B cell (primary cell): Measurements from ENCODE around the gene RBM38. TPM values are rescaled to one million over a fixed set of nuclear protein-coding genes. Genes with fewer than 3 reads are reported as not detected.

Experiments
- ATAC-seq: fragments of 200-7000 bp; cut with Tn5 transposase; one replicate; pipeline ENCODE4 v1.10.0; 2021; ENCODE audit warnings: low read depth, mild to moderate bottlenecking, moderate number of reproducible peaks, moderate library complexity
- CTCF ChIA-PET: fragments of 350-600 bp; sonication (Branson Sonifier 250); formaldehyde crosslinking; loops from one replicate; lab custom pipeline; 2021; ENCODE audit warnings: antibody characterized with exemption, inconsistent platforms; lab: Charles Lee
- POLR2A ChIA-PET: fragments of 350-600 bp; sonication (Branson Sonifier 250); formaldehyde crosslinking; loops from one replicate; lab custom pipeline; 2021; ENCODE audit warnings: antibody characterized with exemption; lab: Charles Lee
- DNase-seq: peaks from one replicate; pipeline ENCODE4 v3.0.0; 2013
- H2AFZ ChIP-seq: 2 replicates; pipeline ENCODE4 v1.6.1; 2012; ENCODE audit warnings: mild to moderate bottlenecking, low read depth, low read length; ENCODE audit not compliant: insufficient read depth, poor library complexity, severe bottlenecking
- H3K27ac ChIP-seq, 2 donors: 1 replicate in 1 of 2; 2 replicates in 1 of 2; pipeline ENCODE4 v1.5.1; 2012 to 2013; ENCODE audit warnings: low read length in 2 of 2, mild to moderate bottlenecking in 2 of 2, moderate library complexity in 1 of 2
- H3K27me3 ChIP-seq, 4 experiments: fragments of 200-600 bp in 1 of 4; sonication (generic) in 1 of 4; replicated peaks in 1 of 4; 1 replicate in 2 of 4; 2 replicates in 2 of 4; pipeline versions ENCODE4 v1.6.1 to v1.7.0; 2013 to 2016; ENCODE audit warnings: low read length in 3 of 4, mild to moderate bottlenecking in 2 of 4, mixed read lengths in 1 of 4, moderate library complexity in 1 of 4; ENCODE audit not compliant: insufficient read depth in 4 of 4, control insufficient read depth in 3 of 4; ENCODE audit errors: control extremely low read depth in 1 of 4
- H3K36me3 ChIP-seq, 2 experiments: replicated peaks in 1 of 2; 1 replicate in 1 of 2; 2 replicates in 1 of 2; pipeline versions ENCODE4 v1.6.1 to v1.7.1; 2013; ENCODE audit warnings: low read length in 1 of 2; ENCODE audit not compliant: insufficient read depth in 2 of 2, control insufficient read depth in 1 of 2; ENCODE audit errors: control extremely low read depth in 1 of 2, extremely low read depth in 1 of 2
- H3K4me1 ChIP-seq, 2 donors: fragments of 200-600 bp in 1 of 2; sonication (generic) in 1 of 2; 1 replicate in 1 of 2; 2 replicates in 1 of 2; pipeline versions ENCODE4 v1.5.1 to v1.6.1; 2013 to 2017; ENCODE audit warnings: low read length in 2 of 2; ENCODE audit not compliant: control insufficient read depth in 2 of 2, insufficient read depth in 2 of 2
- H3K4me2 ChIP-seq: replicated peaks from 2 replicates; pipeline ENCODE3; 2012; ENCODE audit warnings: mild to moderate bottlenecking, low read depth, low read length; ENCODE audit not compliant: poor library complexity, severe bottlenecking
- H3K4me3 ChIP-seq, 5 experiments: fragments of 200-600 bp in 1 of 5; sonication (generic) in 1 of 5; 1 replicate in 3 of 5; 2 replicates in 2 of 5; pipeline versions ENCODE4 v1.5.1 to v1.7.0; 2011 to 2016; ENCODE audit warnings: low read length in 4 of 5, mild to moderate bottlenecking in 4 of 5, low read depth in 2 of 5, control low read depth in 1 of 5, moderate library complexity in 1 of 5; ENCODE audit not compliant: insufficient read depth in 1 of 5; ENCODE audit errors: control extremely low read depth in 1 of 5, extremely low read depth in 1 of 5
- H3K79me2 ChIP-seq: fragments of 200-600 bp; sonication (generic); one replicate; pipeline ENCODE4 v1.6.0; 2016; ENCODE audit warnings: low read length; ENCODE audit not compliant: control insufficient read depth, insufficient read depth
- H3K9ac ChIP-seq: fragments of 200-600 bp; sonication (generic); 2 replicates; pipeline ENCODE4 v1.6.1; 2017; ENCODE audit warnings: mild to moderate bottlenecking, low read length, moderate library complexity
- H3K9me3 ChIP-seq, 3 donors: one replicate each; pipeline versions ENCODE4 v1.6.1 to v1.7.1; 2013; ENCODE audit warnings: low read length in 2 of 3; ENCODE audit not compliant: control insufficient read depth in 2 of 3, insufficient read depth in 1 of 3; ENCODE audit errors: control extremely low read depth in 1 of 3
- H4K20me1 ChIP-seq: 2 replicates; pipeline ENCODE4 v1.6.0; 2012; ENCODE audit warnings: mild to moderate bottlenecking, low read length; ENCODE audit not compliant: insufficient read depth, control insufficient read depth, poor library complexity, severe bottlenecking
- H3K27ac Mint-ChIP-seq: one replicate; pipeline ENCODE4 v1.8.0; 2021; ENCODE audit warnings: mixed read lengths
- H3K27me3 Mint-ChIP-seq: one replicate; pipeline ENCODE4 v1.8.0; 2021; ENCODE audit warnings: mixed read lengths
- H3K4me1 Mint-ChIP-seq: one replicate; pipeline ENCODE4 v1.8.0; 2021; ENCODE audit warnings: mixed read lengths
- H3K4me3 Mint-ChIP-seq: one replicate; pipeline ENCODE4 v1.8.0; 2021; ENCODE audit warnings: mixed read lengths
- H3K9me3 Mint-ChIP-seq: one replicate; pipeline ENCODE4 v1.8.0; 2022; ENCODE audit warnings: mixed read lengths; ENCODE audit not compliant: insufficient read depth
- EZH2 ChIP-seq: IDR thresholded peaks from 2 replicates; pipeline ENCODE4 v1.6.1; 2012; ENCODE audit warnings: borderline replicate concordance, low read depth, mild to moderate bottlenecking, moderate library complexity, low read length; ENCODE audit not compliant: insufficient read depth, poor library complexity, severe bottlenecking
- WGBS: methylation state at CpG from one replicate; pipeline ENCODE4 v1.1.5; 2013; ENCODE audit warnings: missing lambda C conversion rate; ENCODE audit not compliant: insufficient coverage; 5-methylcytosine and 5-hydroxymethylcytosine counted together
- intact Hi-C: fragments of 100-400 bp; cut with micrococcal nuclease; formaldehyde crosslinking; loops from one replicate; pipeline ENCODE4 v1.10.0; 2022
- polyA plus RNA-seq: library from polyadenylated mRNA; depleted of rRNA; stranded (reverse); fragments of >200 nt; gene quantifications from 2 replicates; pipeline ENCODE4 v1.2.3, GENCODE V29; 2012
- total RNA-seq, 2 donors: library from RNA; stranded (reverse); fragments of 120-200 nt in 1 of 2; gene quantifications; 1 replicate in 1 of 2; 2 replicates in 1 of 2; pipeline versions ENCODE4 v1.2.3 to v1.2.4, GENCODE V29; 2013 to 2022
- TF ChIP-seq, protein P1 (sequence below): fragments of 200-600 bp; IDR thresholded peaks from one replicate; pipeline ENCODE4 v1.8.0; 2022; ENCODE audit warnings: antibody characterized with exemption, mild to moderate bottlenecking

RBM38 gene
- total and polyA plus RNA-seq, 2 donors (not counting 1 experiment from before 2014, with no cell fraction given) = 198 to 225 TPM

DNA sequence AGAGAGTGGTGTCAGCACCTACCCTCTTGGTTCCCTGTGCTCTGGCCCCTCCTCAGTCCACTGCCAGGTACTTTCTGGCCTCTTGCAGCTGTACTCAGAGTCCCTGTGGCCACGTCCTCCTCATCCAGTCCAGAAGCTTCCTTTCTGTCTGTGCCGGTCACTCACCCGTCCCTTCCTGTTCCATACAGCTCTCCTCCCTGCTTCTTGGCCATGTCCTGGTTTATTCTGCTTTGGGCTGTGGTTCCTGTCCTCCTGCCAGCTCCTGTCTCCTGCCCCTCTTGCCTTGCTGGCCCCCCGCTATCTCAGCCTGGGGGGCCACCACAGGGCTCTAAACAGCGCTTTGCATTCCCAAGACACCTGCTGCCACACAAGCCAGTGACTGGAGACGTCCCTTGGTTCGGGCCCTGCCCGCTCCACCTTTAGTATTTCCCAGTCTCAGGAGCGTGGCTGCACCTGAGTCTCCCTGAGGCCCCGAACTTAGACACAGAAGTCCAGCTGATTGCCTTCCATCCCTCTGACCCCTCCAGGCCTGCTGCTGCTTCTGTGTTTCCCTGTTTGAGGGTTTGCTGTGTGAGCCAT lies 15.5 kb upstream of the RBM38 start:
- Mint-ChIP-seq H3K9me3 (no peaks in the 10 kb centered on the region), H3K27me3 (no peaks in the 10 kb centered on the region), H3K4me1 (peaks cover 5% of the 10 kb centered on the region), H3K4me3 (no peak overlapping the region), H3K27ac (no peak overlapping the region)
- intact Hi-C loops = no loop called here
- H3K4me3 ChIP-seq = no peak overlapping the region
- CTCF ChIA-PET = interaction anchor here (0.8 to 1.5 kb wide), 3 partner anchors 120 to 220 kb away, joined by 3 to 6 read pairs (median 3); no protein-coding TSS in a partner anchor
- no peak for ATAC-seq
- H3K36me3 ChIP-seq = peaks cover 0 to 78% of the 10 kb centered on the region in 2 experiments
- no peak overlapping the region for H3K4me2 ChIP-seq
- no peaks in the 10 kb centered on the region for H3K4me1 ChIP-seq
- H3K79me2 ChIP-seq = no peaks in the 10 kb centered on the region
- H3K27me3 ChIP-seq = no peaks in the 10 kb centered on the region
- WGBS = 95% methylated on average over 9 of the region's 10 CpGs
- POLR2A ChIA-PET = no interaction called here
- H3K27ac ChIP-seq = no peak overlapping the region
- H2AFZ ChIP-seq = no peak overlapping the region
- no peak overlapping the region for H3K9ac ChIP-seq
- DNase-seq = no peak
- H4K20me1 ChIP-seq = no peaks in the 10 kb centered on the region
- TF ChIP-seq, protein P1, sequence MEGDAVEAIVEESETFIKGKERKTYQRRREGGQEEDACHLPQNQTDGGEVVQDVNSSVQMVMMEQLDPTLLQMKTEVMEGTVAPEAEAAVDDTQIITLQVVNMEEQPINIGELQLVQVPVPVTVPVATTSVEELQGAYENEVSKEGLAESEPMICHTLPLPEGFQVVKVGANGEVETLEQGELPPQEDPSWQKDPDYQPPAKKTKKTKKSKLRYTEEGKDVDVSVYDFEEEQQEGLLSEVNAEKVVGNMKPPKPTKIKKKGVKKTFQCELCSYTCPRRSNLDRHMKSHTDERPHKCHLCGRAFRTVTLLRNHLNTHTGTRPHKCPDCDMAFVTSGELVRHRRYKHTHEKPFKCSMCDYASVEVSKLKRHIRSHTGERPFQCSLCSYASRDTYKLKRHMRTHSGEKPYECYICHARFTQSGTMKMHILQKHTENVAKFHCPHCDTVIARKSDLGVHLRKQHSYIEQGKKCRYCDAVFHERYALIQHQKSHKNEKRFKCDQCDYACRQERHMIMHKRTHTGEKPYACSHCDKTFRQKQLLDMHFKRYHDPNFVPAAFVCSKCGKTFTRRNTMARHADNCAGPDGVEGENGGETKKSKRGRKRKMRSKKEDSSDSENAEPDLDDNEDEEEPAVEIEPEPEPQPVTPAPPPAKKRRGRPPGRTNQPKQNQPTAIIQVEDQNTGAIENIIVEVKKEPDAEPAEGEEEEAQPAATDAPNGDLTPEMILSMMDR = no peak
- no peak for TF ChIP-seq EZH2
- H3K9me3 ChIP-seq = no peaks in the 10 kb centered on the region

DNA sequence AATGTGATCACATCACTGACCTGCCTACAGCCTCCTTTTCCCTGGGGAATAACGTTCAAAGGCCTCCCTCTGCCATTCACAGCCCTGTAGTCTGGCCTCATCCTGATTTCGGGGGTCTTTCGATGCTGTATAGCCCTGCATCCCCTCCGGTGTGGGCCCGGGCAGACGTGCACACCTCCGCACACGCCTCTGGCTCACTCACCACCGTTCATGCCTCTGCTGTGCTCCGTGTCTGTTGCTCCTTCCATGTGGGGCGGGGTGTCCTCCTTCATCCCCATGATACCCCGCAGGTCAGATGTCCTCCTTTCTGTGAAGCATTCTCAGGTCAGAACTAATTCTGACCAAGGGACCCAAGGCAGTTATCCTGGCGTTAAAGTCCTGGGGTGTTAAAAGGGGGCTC lies 13.8 kb upstream of the RBM38 start:
- ATAC-seq (no peak), DNase-seq (no peak)
- Histone ChIP-seq H3K27ac (no peak overlapping the region), H3K4me3 (no peak overlapping the region), H3K27me3 (no peaks in the 10 kb centered on the region), H3K79me2 (no peaks in the 10 kb centered on the region), H3K4me2 (no peak overlapping the region), H2AFZ (no peak overlapping the region), H3K36me3 (peaks cover 0 to 66% of the 10 kb centered on the region in 2 experiments), H3K9ac (no peak overlapping the region), H3K4me1 (peaks cover 0 to 6% of the 10 kb centered on the region in 2 donors), H3K9me3 (no peaks in the 10 kb centered on the region), H4K20me1 (no peaks in the 10 kb centered on the region)
- peaks cover 12% of the 10 kb centered on the region for H3K4me1 Mint-ChIP-seq
- ChIA-PET POLR2A (no interaction called here), CTCF (interaction anchor here (1.0 to 1.4 kb wide), 4 partner anchors 12 to 217 kb away, joined by 3 to 5 read pairs (median 4); no protein-coding TSS in a partner anchor)
- no peak overlapping the region for H3K27ac Mint-ChIP-seq
- WGBS = 91% methylated on average over 12 of the region's 13 CpGs
- H3K27me3 Mint-ChIP-seq = no peaks in the 10 kb centered on the region
- H3K4me3 Mint-ChIP-seq = no peak overlapping the region
- intact Hi-C loops = no loop called here
- TF ChIP-seq, protein P1 = no peak
- TF ChIP-seq EZH2 = no peak
- H3K9me3 Mint-ChIP-seq = no peaks in the 10 kb centered on the region
